Measurements from ENCODE around the gene ALDH1A3.

The ALDH1A3 gene

GRCh38 chr15:100900795-100901169 lies 21.2 kb downstream of the ALDH1A3 start:
- TF ChIP-seq Cebpa-rat (IDR thresholded peaks at IDR 0.05) = no peak
- peaks cover 6 to 24% (median 8%) of the 10 kb centered on the region in 10 experiments; a peak in 16 of 20 replicates for H3K4me1 ChIP-seq
- no peaks in the 10 kb centered on the region for H3K9me3 ChIP-seq (replicated peaks in 1 of 11)
- no peaks in the 10 kb centered on the region for H3K36me3 ChIP-seq
- no peaks in the 10 kb centered on the region; a peak in 1 of 22 replicates for H4K20me1 ChIP-seq
- no peak overlapping the region for H3K9ac ChIP-seq
- no peak overlapping the region for H3K27ac ChIP-seq
- peak overlapping the region in 2 of 11 experiments; percentile 21 to 31; a peak in 2 of 22 replicates for H3K4me2 ChIP-seq
- peaks cover 0 to 15% (median 0%) of the 10 kb centered on the region in 11 experiments; a peak in 5 of 22 replicates for H3K27me3 ChIP-seq
- no peak overlapping the region for H3K4me3 ChIP-seq

GRCh38 chr15:100901296-100901695 lies 21.7 kb downstream of the ALDH1A3 start:
- H3K4me2 ChIP-seq = peak overlapping the region in 2 of 11 experiments; percentile 21 to 31; a peak in 2 of 22 replicates
- H3K27me3 ChIP-seq = peaks cover 0 to 15% (median 0%) of the 10 kb centered on the region in 11 experiments; a peak in 5 of 22 replicates
- no peak for TF ChIP-seq Cebpa-rat (IDR thresholded peaks at IDR 0.05)
- no peaks in the 10 kb centered on the region; a peak in 1 of 22 replicates for H4K20me1 ChIP-seq
- H3K27ac ChIP-seq = no peak overlapping the region
- no peak overlapping the region for H3K9ac ChIP-seq
- no peaks in the 10 kb centered on the region for H3K36me3 ChIP-seq
- H3K4me3 ChIP-seq = no peak overlapping the region
- peaks cover 6 to 24% (median 8%) of the 10 kb centered on the region in 10 experiments; a peak in 16 of 20 replicates for H3K4me1 ChIP-seq
- no peaks in the 10 kb centered on the region for H3K9me3 ChIP-seq (replicated peaks in 1 of 11)

- peak overlapping the region in 1 of 11 experiments; percentile 20; a peak in 1 of 22 replicates for H3K9ac ChIP-seq
- peaks cover 0 to 15% (median 0%) of the 10 kb centered on the region in 11 experiments; a peak in 5 of 22 replicates for H3K27me3 ChIP-seq
- H3K9me3 ChIP-seq (replicated peaks in 1 of 11) = no peaks in the 10 kb centered on the region
- no peak overlapping the region for H3K4me3 ChIP-seq
- H3K4me2 ChIP-seq = peak overlapping the region; percentile 34 to 71 (median 58); a peak in 18 of 22 replicates
- peaks cover 6 to 24% (median 8%) of the 10 kb centered on the region in 10 experiments; a peak in 16 of 20 replicates for H3K4me1 ChIP-seq
- TF ChIP-seq Cebpa-rat (IDR thresholded peaks at IDR 0.05) = no peak
- no peaks in the 10 kb centered on the region for H3K36me3 ChIP-seq
- H4K20me1 ChIP-seq = no peaks in the 10 kb centered on the region; a peak in 1 of 22 replicates
- H3K27ac ChIP-seq = peak overlapping the region in 4 of 11 experiments; percentile 15 to 54 (median 28); a peak in 3 of 22 replicates
These were observed 22.2 kb downstream of the ALDH1A3 start for GRCh38 chr15:100901702-100902435.

GRCh38 chr15:100902436-100903167 lies 23.0 kb downstream of the ALDH1A3 start:
- Histone ChIP-seq H3K9me3 (replicated peaks in 1 of 11) (no peaks in the 10 kb centered on the region), H3K36me3 (no peaks in the 10 kb centered on the region), H3K4me2 (peak overlapping the region; percentile 34 to 71 (median 58)), H4K20me1 (no peaks in the 10 kb centered on the region; a peak in 1 of 22 replicates), H3K9ac (peak overlapping the region in 1 of 11 experiments; percentile 20; a peak in 1 of 22 replicates), H3K27ac (peak overlapping the region in 5 of 11 experiments; percentile 15 to 54 (median 42); a peak in 5 of 22 replicates), H3K4me1 (peaks cover 6 to 24% (median 8%) of the 10 kb centered on the region in 10 experiments; a peak in 16 of 20 replicates), H3K4me3 (no peak overlapping the region), H3K27me3 (peaks cover 0 to 15% (median 0%) of the 10 kb centered on the region in 11 experiments; a peak in 5 of 22 replicates)
- no peak for TF ChIP-seq Cebpa-rat (IDR thresholded peaks at IDR 0.05)

- Histone ChIP-seq H4K20me1 (no peaks in the 10 kb centered on the region), H3K9me3 (replicated peaks in 1 of 11) (no peaks in the 10 kb centered on the region), H3K4me3 (no peak overlapping the region), H3K4me1 (peaks cover 6 to 24% (median 8%) of the 10 kb centered on the region in 10 experiments; a peak in 16 of 20 replicates), H3K27me3 (peaks cover 0 to 15% (median 0%) of the 10 kb centered on the region in 11 experiments; a peak in 5 of 22 replicates), H3K36me3 (no peaks in the 10 kb centered on the region), H3K9ac (no peak overlapping the region), H3K4me2 (no peak overlapping the region), H3K27ac (no peak overlapping the region)
- TF ChIP-seq Cebpa-rat (IDR thresholded peaks at IDR 0.05) = no peak
These were observed 23.5 kb downstream of the ALDH1A3 start for GRCh38 chr15:100903168-100903554.

GRCh38 chr15:100905850-100906249 lies 26.2 kb downstream of the ALDH1A3 start:
- Histone ChIP-seq H3K4me3 (no peak overlapping the region), H3K27ac (no peak overlapping the region), H3K9me3 (replicated peaks in 1 of 11) (no peaks in the 10 kb centered on the region), H3K4me2 (no peak overlapping the region), H4K20me1 (no peaks in the 10 kb centered on the region), H3K36me3 (no peaks in the 10 kb centered on the region), H3K4me1 (peaks cover 6 to 25% (median 8%) of the 10 kb centered on the region in 10 experiments; a peak in 16 of 20 replicates), H3K27me3 (peaks cover 0 to 15% (median 0%) of the 10 kb centered on the region in 11 experiments; a peak in 5 of 22 replicates), H3K9ac (no peak overlapping the region)
- TF ChIP-seq Cebpa-rat (IDR thresholded peaks at IDR 0.05) = no peak

- TF ChIP-seq Cebpa-rat (IDR thresholded peaks at IDR 0.05) = no peak
- Histone ChIP-seq H3K4me2 (no peak overlapping the region), H3K9ac (no peak overlapping the region), H3K36me3 (no peaks in the 10 kb centered on the region), H3K9me3 (replicated peaks in 1 of 11) (no peaks in the 10 kb centered on the region; a peak in 1 of 22 replicates), H3K4me3 (no peak overlapping the region), H3K27me3 (no peaks in the 10 kb centered on the region), H3K27ac (no peak overlapping the region), H3K4me1 (peaks cover 0 to 10% (median 0%) of the 10 kb centered on the region in 10 experiments; a peak in 4 of 20 replicates), H4K20me1 (no peaks in the 10 kb centered on the region)
These were observed 28.8 kb downstream of the ALDH1A3 start for GRCh38 chr15:100908466-100908865.

- H4K20me1 ChIP-seq = no peaks in the 10 kb centered on the region
- H3K36me3 ChIP-seq = no peaks in the 10 kb centered on the region
- H3K27ac ChIP-seq = no peak overlapping the region
These were observed 29.9 kb downstream of the ALDH1A3 start for GRCh38 chr15:100909565-100909964.

More at GRCh38 chr15:100909565-100909964, 29.9 kb downstream of the ALDH1A3 start:
- H3K4me1 ChIP-seq = peaks cover 0 to 10% (median 0%) of the 10 kb centered on the region in 10 experiments; a peak in 4 of 20 replicates
- no peak overlapping the region for H3K9ac ChIP-seq
- H3K4me2 ChIP-seq = no peak overlapping the region
- no peaks in the 10 kb centered on the region; a peak in 1 of 22 replicates for H3K9me3 ChIP-seq (replicated peaks in 1 of 11)
- H3K27me3 ChIP-seq = peaks cover 0 to 4% (median 0%) of the 10 kb centered on the region in 11 experiments; a peak in 1 of 22 replicates
- no peak for TF ChIP-seq Cebpa-rat (IDR thresholded peaks at IDR 0.05)
- H3K4me3 ChIP-seq = no peak overlapping the region

All from BLaER1 treated with 17β-estradiol and CSF1 and Interleukin-3, amounts not matched to agents 10 nM and 100 nM (cell line).